Rectal smooth muscle tissue (tissue), 1 donor: Measurements from ENCODE around the gene CLDN4.
"Not testable (repeated sequence)": the region's sequence is repeated elsewhere in the genome, so short reads cannot be mapped to it uniquely, and the experiment has no call there.

Source experiments
- H3K27ac ChIP-seq: one replicate; pipeline ENCODE4 v1.7.0; 2013; ENCODE audit warnings: low read depth, low read length, inconsistent platforms
- H3K27me3 ChIP-seq: one replicate; pipeline ENCODE4 v1.7.0; 2013; ENCODE audit warnings: low read length; ENCODE audit not compliant: control insufficient read depth, insufficient read depth
- H3K36me3 ChIP-seq: one replicate; pipeline ENCODE4 v1.7.0; 2013; ENCODE audit warnings: low read length; ENCODE audit not compliant: control insufficient read depth, insufficient read depth
- H3K4me1 ChIP-seq: one replicate; pipeline ENCODE4 v1.7.0; 2013; ENCODE audit warnings: low read length; ENCODE audit not compliant: control insufficient read depth, insufficient read depth
- H3K4me3 ChIP-seq: one replicate; pipeline ENCODE4 v1.7.0; 2013; ENCODE audit warnings: low read length
- H3K9ac ChIP-seq: one replicate; pipeline ENCODE4 v1.7.0; 2013; ENCODE audit warnings: low read length

CLDN4 gene

DNA sequence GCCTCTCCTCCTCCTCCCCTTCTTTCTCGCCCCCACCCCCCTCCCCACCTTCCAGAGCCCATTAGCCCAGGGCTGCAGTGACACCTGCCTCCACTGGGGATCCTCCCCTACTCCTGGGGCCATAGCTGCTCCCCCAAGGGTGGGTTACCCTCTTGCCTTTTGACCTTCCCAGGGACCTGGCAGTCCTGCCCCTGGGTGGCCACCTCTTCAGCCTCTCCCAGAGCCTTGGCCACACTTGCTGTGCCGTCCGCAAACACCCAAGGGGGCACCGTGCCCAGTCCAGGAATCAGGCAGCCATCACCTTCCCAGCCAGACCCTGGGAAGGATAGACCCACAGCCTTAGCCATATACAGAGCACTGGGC, 19.8 kb upstream of the CLDN4 start:
- Histone ChIP-seq H3K27ac (no peak overlapping the region), H3K36me3 (no peaks in the 10 kb centered on the region), H3K4me1 (no peaks in the 10 kb centered on the region), H3K9ac (no peak overlapping the region), H3K27me3 (no peaks in the 10 kb centered on the region), H3K4me3 (no peak overlapping the region)

DNA sequence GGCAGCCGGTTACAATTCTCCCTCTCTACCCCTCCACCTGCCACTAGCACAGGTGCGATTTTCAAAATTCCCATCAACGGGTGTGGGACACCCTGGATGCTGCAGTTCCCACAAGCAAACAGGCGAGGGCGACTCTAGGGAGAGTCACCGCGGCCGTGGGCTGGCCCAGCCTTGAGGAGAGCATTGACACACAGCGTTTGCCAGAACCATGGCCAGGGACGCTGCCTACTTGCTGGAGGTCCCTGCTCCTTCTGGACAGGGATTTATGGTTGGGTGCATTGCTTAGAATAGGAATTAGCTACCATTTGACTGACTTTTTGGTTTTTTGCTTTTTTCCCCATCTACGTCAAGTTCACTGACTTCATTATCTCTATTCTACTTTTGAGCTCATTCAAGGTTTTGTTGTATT, 19.0 kb upstream of the CLDN4 start:
- Histone ChIP-seq H3K27ac (no peak overlapping the region), H3K27me3 (no peaks in the 10 kb centered on the region), H3K36me3 (no peaks in the 10 kb centered on the region), H3K4me3 (no peak overlapping the region), H3K9ac (no peak overlapping the region), H3K4me1 (no peaks in the 10 kb centered on the region)

DNA sequence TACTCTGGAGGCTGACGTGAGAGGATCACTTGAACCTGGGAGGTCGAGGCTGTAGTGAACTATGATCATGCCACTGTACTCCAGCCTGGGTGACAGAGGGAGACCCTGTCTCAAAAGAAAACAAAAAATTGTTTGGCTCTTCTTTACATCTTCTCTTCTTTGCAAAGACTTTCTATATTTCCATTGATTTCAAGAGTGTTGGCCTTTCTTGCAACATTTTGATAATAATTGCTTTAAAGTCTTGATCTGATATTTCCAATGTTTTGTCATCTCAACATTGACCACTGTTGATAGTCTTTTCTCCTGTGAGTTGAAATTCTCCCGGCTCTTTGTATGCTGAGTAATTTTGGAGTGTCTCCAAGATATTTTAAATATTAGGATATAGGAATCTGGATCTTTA, 17.8 kb upstream of the CLDN4 start:
- H3K36me3 ChIP-seq, result no peaks in the 10 kb centered on the region
- H3K4me1 ChIP-seq, result no peaks in the 10 kb centered on the region
- no peak overlapping the region for H3K27ac ChIP-seq
- no peaks in the 10 kb centered on the region for H3K27me3 ChIP-seq
- H3K4me3 ChIP-seq, result no peak overlapping the region
- no peak overlapping the region for H3K9ac ChIP-seq

DNA sequence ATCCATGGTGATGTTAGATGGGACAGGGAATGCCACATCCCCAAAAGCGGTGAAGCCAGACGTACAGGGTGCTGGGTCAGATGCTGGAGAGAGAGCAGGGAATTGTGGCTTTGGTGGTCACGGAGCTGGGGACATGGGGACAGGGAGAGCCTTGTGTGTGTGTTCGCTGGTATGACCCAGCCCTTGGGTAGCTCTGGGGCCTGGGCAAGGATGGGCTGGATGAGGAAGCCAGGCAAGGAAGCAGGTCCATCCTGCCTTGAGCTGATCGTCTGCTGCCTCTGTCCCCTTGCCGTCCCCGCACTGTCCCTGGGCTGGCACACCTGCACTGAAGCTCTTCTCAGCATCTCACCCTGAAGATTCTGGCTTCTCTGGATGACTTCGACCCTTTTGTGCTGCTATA, 15.4 kb upstream of the CLDN4 start:
- Histone ChIP-seq H3K4me1 (no peaks in the 10 kb centered on the region), H3K9ac (no peak overlapping the region), H3K27me3 (no peaks in the 10 kb centered on the region), H3K4me3 (no peak overlapping the region), H3K36me3 (no peaks in the 10 kb centered on the region), H3K27ac (no peak overlapping the region)

DNA sequence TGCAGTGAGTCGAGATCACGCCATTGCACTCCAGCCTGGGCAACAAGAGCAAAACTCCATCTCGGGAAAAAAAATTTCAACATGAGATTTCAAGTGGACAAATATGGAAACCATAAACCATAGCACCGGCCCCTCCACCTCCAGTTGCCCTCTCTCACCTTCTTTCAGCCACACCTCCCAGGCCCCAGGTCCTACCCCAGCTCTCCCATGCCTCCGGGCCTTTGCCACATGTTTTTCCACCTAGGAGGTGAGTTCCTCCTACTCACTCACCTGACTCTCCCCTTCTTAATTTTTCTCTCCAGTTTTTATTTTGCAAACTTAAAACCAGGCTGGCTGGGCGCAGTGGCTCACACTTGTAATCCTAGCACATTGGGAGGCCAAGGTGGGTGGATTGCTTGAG, 13.7 kb upstream of the CLDN4 start:
- no peaks in the 10 kb centered on the region for H3K27me3 ChIP-seq

DNA sequence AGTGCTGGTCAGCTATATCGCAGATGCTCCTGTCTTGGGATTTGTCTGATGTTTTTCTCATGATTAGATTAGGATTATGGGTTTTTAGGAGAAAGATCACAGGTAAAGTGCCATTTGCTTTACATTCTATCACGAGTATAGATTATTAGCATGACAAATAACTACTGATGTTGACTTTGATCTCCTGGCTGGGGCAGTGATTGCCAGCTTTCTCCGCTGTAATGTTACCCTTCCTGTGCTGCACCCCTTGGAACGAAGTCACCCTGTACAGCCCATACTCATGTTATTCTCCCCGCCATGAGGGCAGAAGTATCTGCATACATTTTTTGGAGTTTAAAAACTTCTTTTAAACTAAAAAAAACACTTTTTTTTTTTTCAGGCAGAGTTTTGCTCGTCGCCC, 10.8 kb upstream of the CLDN4 start:
- Histone ChIP-seq H3K4me1 (no peaks in the 10 kb centered on the region), H3K36me3 (no peaks in the 10 kb centered on the region), H3K9ac (no peak overlapping the region), H3K4me3 (no peak overlapping the region), H3K27me3 (no peaks in the 10 kb centered on the region), H3K27ac (no peak overlapping the region)

More for the DNA sequence above, 13.7 kb upstream of the CLDN4 start:
- Histone ChIP-seq H3K4me3 (no peak overlapping the region), H3K4me1 (no peaks in the 10 kb centered on the region), H3K9ac (no peak overlapping the region), H3K27ac (no peak overlapping the region), H3K36me3 (no peaks in the 10 kb centered on the region)

DNA sequence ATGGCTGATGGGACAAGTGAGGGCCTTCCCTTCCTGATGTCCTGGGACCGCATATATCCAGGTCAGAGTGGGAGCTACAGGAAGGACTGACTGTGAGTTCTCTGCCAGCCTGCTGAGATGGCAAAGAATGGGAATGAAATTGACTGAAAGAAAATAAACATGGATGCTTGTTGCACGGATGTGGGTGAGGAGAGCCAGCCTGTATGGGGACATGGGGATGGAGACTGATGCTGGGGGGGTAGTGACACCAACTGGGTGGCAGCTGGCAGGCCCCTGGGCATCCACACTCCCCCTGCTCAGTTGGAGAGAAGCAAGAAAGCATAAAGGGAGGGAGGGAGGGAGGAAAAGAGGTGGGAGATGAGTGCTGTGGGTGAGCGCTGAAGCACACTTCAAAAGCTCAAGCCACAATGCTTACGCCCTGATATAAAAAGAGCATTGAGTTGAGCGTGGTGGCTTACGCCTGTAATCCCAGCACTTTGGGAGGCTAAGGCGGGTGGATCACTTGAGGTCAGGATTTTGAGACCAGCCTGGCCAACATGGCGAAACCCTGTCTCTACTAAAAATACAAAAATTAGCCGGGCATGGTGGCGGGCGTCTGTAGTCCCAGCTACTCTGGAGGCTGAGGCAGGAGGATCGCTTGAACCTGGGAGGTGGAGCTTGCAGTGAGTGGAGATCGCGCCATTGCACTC, 9.1 kb upstream of the CLDN4 start:
- not testable (repeated sequence) for H3K4me1 ChIP-seq, H3K9ac ChIP-seq, H3K27ac ChIP-seq

DNA sequence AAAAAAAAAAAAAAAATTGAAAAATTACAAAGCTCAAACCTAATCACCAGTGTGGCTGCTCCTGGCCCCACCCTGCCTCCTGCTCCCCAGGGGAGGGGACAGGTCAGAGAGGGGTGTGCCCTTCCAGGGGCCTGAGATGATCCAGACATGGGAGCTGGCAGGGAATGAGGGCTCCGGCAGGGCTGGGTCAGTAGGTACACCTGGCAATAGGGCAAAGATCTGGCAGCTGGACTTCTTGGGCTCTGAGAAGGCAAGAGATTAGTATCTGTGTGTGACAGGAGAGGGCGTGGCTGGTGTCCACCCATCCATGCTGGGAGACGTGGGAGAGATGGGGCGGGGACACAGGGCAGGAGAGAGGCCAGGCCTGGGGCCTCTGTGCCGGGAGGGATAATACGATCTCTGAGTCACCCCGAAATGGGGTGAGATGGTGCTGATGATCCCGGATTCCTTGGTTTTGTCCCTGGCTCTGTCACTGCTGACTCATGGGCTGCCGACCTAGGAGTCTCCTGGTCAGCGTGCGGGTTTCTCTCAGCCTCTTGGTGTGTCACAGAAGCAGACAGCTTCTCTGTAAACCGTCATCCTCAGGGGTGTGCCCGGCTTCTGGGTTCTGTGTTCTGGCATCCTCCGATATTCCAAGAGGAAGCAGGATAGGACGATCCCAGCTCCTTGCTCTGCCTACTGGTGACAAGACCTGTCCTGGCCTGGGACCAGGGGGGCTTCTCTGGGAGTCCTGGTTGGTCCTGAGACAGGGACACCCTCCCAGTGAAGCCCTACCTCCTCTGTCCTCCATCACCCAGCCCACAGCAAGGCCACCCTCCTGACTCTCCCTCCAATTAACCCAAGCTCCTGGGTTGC, 8.2 kb upstream of the CLDN4 start:
- Histone ChIP-seq H3K4me1 (peaks cover 3% of the 10 kb centered on the region), H3K4me3 (no peak overlapping the region), H3K27ac (no peak overlapping the region), H3K36me3 (no peaks in the 10 kb centered on the region), H3K27me3 (no peaks in the 10 kb centered on the region), H3K9ac (no peak overlapping the region)

More for the DNA sequence above, 9.1 kb upstream of the CLDN4 start:
- not testable (repeated sequence) for H3K27me3 ChIP-seq, H3K4me3 ChIP-seq, H3K36me3 ChIP-seq

DNA sequence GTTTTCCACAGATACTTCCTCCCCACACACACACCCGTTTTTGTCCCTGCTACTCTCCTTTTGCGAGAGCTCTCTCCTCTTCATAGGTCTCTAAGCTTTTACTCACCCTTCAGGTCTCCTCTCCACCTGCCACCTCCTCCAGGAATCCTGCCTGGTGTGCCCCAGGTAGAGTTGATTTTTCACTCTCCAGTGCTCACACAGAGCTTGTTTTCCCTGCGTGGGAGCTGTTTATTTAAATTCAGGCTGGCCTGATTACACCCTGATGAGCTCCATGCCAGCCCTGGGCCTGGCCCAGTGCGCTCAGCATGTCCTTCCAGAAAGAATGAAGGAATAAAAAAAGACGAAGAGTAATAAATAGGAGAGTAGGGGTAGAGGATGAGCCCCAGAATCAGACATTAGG, 7.5 kb upstream of the CLDN4 start:
- no peaks in the 10 kb centered on the region for H3K36me3 ChIP-seq
- no peak overlapping the region for H3K4me3 ChIP-seq
- no peak overlapping the region for H3K27ac ChIP-seq
- H3K9ac ChIP-seq, result no peak overlapping the region
- no peaks in the 10 kb centered on the region for H3K27me3 ChIP-seq
- peaks cover 8% of the 10 kb centered on the region for H3K4me1 ChIP-seq

DNA sequence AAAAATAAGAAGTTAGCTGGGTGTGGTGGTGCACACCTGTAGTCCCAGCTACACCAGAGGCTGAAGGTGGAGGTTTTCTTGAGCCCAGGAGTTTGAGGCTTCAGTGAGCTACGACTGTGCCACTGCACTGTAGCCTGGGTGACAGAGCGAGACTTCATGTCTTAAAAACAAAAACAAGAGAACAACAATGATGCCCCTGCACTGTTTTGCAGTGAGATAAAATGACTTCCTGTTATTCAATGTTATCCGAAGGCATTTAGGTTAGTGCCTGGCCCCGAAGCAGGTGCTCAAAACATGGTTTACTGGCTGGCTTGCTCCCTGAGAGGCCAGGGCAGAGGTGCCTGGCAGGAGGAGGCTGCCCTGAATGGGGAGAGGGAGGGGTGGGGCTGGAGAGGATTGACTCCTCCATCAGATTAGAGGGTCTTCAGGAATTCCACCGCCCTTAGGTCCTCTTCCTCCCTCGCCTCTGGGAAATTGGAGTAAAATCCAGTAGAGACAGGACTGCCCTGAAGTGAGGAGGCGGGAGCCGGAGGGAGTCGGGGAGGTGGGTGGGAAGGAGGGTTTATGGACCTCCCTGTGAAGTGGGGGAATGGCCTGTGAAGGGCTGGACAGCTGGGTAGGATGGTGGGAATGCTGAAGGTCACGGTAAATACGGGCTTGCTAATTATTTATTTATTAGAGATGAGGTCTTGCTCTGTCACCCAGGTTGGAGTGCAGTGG, 6.8 kb upstream of the CLDN4 start:
- Histone ChIP-seq H3K9ac (no peak overlapping the region), H3K4me1 (peaks cover 8% of the 10 kb centered on the region), H3K4me3 (no peak overlapping the region), H3K36me3 (no peaks in the 10 kb centered on the region), H3K27me3 (no peaks in the 10 kb centered on the region), H3K27ac (no peak overlapping the region)

DNA sequence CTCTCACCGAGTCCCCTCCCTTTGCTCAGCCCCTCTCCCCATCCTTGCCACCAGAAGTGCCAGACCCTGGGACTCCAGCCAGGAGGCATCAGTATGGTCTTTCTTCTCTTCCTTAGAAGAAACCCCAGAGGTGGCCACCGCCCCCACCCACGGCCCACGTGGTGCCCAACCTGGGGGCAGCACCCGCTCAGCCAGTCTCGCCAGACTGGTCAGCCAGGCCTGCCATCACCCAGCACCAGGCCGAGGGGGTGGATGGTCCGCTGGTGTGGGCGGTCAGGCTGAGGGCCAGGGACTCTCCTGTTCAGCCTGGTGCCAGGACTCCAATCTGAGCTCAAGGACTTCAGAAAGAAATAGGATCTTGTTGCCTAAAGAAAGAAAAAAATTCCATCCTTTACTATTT, 5.8 kb upstream of the CLDN4 start:
- no peaks in the 10 kb centered on the region for H3K36me3 ChIP-seq
- H3K4me1 ChIP-seq, result peaks cover 8% of the 10 kb centered on the region
- H3K27ac ChIP-seq, result no peak overlapping the region
- no peak overlapping the region for H3K9ac ChIP-seq
- no peak overlapping the region for H3K4me3 ChIP-seq
- H3K27me3 ChIP-seq, result no peaks in the 10 kb centered on the region

DNA sequence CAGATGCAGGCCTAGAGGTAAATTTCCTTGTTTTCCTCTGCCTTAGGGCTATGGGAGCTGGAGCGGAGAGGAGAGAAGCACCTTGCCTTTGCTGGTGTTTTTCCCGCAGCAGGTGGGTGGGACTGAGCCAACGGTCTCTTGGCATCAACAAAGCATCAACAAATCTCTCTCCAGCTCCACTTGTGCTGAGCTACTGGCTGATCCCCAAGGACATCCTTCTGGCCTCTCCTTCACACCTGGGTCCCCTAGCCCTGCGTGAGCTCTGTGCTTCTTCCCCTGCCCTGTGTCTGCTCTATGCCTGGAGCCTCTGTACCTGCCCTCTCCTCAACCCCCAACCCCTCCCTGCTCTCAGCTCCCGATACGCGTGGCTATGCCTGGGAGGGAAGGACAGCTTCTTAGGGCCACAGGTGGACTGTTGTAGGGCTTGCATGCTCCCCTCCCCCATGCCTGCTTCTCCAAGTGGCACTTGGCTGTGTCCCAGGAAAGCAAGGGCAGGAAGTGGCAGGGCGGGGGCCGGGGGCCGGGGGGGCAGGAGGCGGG, 3.2 kb upstream of the CLDN4 start:
- peak overlapping the region; percentile 11 for H3K4me3 ChIP-seq
- H3K27me3 ChIP-seq, result no peaks in the 10 kb centered on the region
- no peak overlapping the region for H3K9ac ChIP-seq
- peak overlapping the region; percentile 53 for H3K27ac ChIP-seq
- H3K36me3 ChIP-seq, result no peaks in the 10 kb centered on the region
- peaks cover 8% of the 10 kb centered on the region for H3K4me1 ChIP-seq
